Nephron (organoid): ENCODE results near the gene GNL1.
"Not testable (repeated sequence)": the region's sequence is repeated elsewhere in the genome, so short reads cannot be mapped to it uniquely, and the experiment has no call there.

ENCODE experiments used
- H3K27ac Mint-ChIP-seq, 3 experiments: 2 replicates each; pipeline ENCODE4 v1.8.0; 2020; ENCODE audit warnings: mixed read lengths in 3 of 3, mild to moderate bottlenecking in 2 of 3, moderate library complexity in 1 of 3
- H3K27me3 Mint-ChIP-seq: 2 replicates; pipeline ENCODE4 v1.8.0; 2021; ENCODE audit warnings: low read depth, mild to moderate bottlenecking, moderate library complexity, mixed read lengths
- H3K36me3 Mint-ChIP-seq: 2 replicates; pipeline ENCODE4 v1.8.0; 2020; ENCODE audit warnings: low read depth, mixed read lengths
- H3K4me1 Mint-ChIP-seq: 2 replicates; pipeline ENCODE4 v1.8.0; 2020; ENCODE audit warnings: mixed read lengths
- H3K4me3 Mint-ChIP-seq, 3 experiments: 2 replicates each; pipeline ENCODE4 v1.8.0; 2020; ENCODE audit warnings: mild to moderate bottlenecking in 3 of 3, mixed read lengths in 3 of 3, moderate library complexity in 2 of 3
- H3K9me3 Mint-ChIP-seq: 2 replicates; pipeline ENCODE4 v1.8.0; 2020; ENCODE audit warnings: mixed read lengths
- CTCF ChIP-seq, 3 experiments: fragments of 200-600 bp; sonication (generic); IDR thresholded peaks; one replicate each; pipeline ENCODE4 v1.5.0; 2021; ENCODE audit warnings: antibody characterized with exemption in 3 of 3; ENCODE audit not compliant: unreplicated experiment in 3 of 3

GNL1 gene

GRCh38 chr6:30541515-30542403, 14.5 kb downstream of the GNL1 start:
- H3K4me1 Mint-ChIP-seq = peaks cover 11% of the 10 kb centered on the region
- no peaks in the 10 kb centered on the region for H3K9me3 Mint-ChIP-seq
- peaks cover 15% of the 10 kb centered on the region for H3K27me3 Mint-ChIP-seq
- peaks cover 2% of the 10 kb centered on the region for H3K36me3 Mint-ChIP-seq
- peak overlapping the region; percentile 60 to 71 (median 63) for H3K4me3 Mint-ChIP-seq
- peak; percentile 98 to 100 (median 99) for TF ChIP-seq CTCF (IDR thresholded peaks at IDR 0.05; ENCODE audit: unreplicated experiment in 3 of 3)
- H3K27ac Mint-ChIP-seq = no peak overlapping the region

- Mint-ChIP-seq H3K27ac (no peak overlapping the region), H3K9me3 (no peaks in the 10 kb centered on the region), H3K36me3 (no peaks in the 10 kb centered on the region), H3K4me1 (peaks cover 10% of the 10 kb centered on the region), H3K4me3 (no peak overlapping the region), H3K27me3 (peaks cover 20% of the 10 kb centered on the region)
- TF ChIP-seq CTCF (IDR thresholded peaks at IDR 0.05; ENCODE audit: unreplicated experiment in 3 of 3) = no peak
Observed at GRCh38 chr6:30537931-30538330, 18.4 kb downstream of the GNL1 start.

GRCh38 chr6:30533460-30534294, 22.6 kb downstream of the GNL1 start:
- TF ChIP-seq CTCF (IDR thresholded peaks at IDR 0.05; ENCODE audit: unreplicated experiment in 3 of 3) = no peak
- Mint-ChIP-seq H3K27me3 (peaks cover 28% of the 10 kb centered on the region), H3K27ac (no peak overlapping the region), H3K36me3 (no peaks in the 10 kb centered on the region), H3K4me1 (no peaks in the 10 kb centered on the region), H3K9me3 (no peaks in the 10 kb centered on the region), H3K4me3 (no peak overlapping the region)

- Mint-ChIP-seq H3K4me1 (peaks cover 4% of the 10 kb centered on the region), H3K27me3 (peaks cover 30% of the 10 kb centered on the region), H3K36me3 (no peaks in the 10 kb centered on the region), H3K9me3 (peaks cover 1% of the 10 kb centered on the region), H3K4me3 (no peak overlapping the region), H3K27ac (no peak overlapping the region)
- no peak for TF ChIP-seq CTCF (IDR thresholded peaks at IDR 0.05; ENCODE audit: unreplicated experiment in 3 of 3)
Observed at GRCh38 chr6:30530014-30530413, 26.3 kb downstream of the GNL1 start.

- not testable (repeated sequence) for H3K36me3 Mint-ChIP-seq, H3K4me1 Mint-ChIP-seq, H3K9me3 Mint-ChIP-seq, H3K4me3 Mint-ChIP-seq, H3K27ac Mint-ChIP-seq
- H3K27me3 Mint-ChIP-seq = peaks cover 28% of the 10 kb centered on the region
Observed at GRCh38 chr6:30529349-30529875, 26.9 kb downstream of the GNL1 start.

- H3K4me1 Mint-ChIP-seq, H3K9me3 Mint-ChIP-seq, H3K4me3 Mint-ChIP-seq, H3K36me3 Mint-ChIP-seq, H3K27ac Mint-ChIP-seq: not testable (repeated sequence)
- H3K27me3 Mint-ChIP-seq = peaks cover 47% of the 10 kb centered on the region
Observed at GRCh38 chr6:30526444-30526843, 29.8 kb downstream of the GNL1 start.

- not testable (repeated sequence) for H3K9me3 Mint-ChIP-seq, H3K27ac Mint-ChIP-seq, H3K4me1 Mint-ChIP-seq, H3K4me3 Mint-ChIP-seq, H3K36me3 Mint-ChIP-seq
- peaks cover 44% of the 10 kb centered on the region for H3K27me3 Mint-ChIP-seq
Observed at GRCh38 chr6:30521952-30522351, 34.3 kb downstream of the GNL1 start.

- H3K4me1 Mint-ChIP-seq, H3K36me3 Mint-ChIP-seq, H3K9me3 Mint-ChIP-seq, H3K4me3 Mint-ChIP-seq, H3K27ac Mint-ChIP-seq: not testable (repeated sequence)
- peaks cover 44% of the 10 kb centered on the region for H3K27me3 Mint-ChIP-seq
Observed at GRCh38 chr6:30521082-30521481, 35.2 kb downstream of the GNL1 start.
